ENCODE results near the gene MAGEA6. TPM values are rescaled to one million over a fixed set of nuclear protein-coding genes. Genes with fewer than 3 reads are reported as not detected.

MAGEA6 gene
- total RNA-seq, 1 donor from 2014 or later, result 0.70 TPM

GRCh38 chrX:152733261-152733975 lies 36.1 kb downstream of the MAGEA6 start, which contains the start of the genes CSAG1 and MAGEA12:
Gene CSAG1, minus strand, starts transcription at chrX:152733721. Its CDS starts 1,261 bp downstream, at chrX:152732460.
Gene MAGEA12, plus strand, starts transcription at chrX:152733757. Its CDS starts 2,405 bp downstream, at chrX:152736162.
- H4K20me1 ChIP-seq (ENCODE audit: insufficient read depth, low read length), result no peaks in the 10 kb centered on the region
- Mint-ChIP-seq H3K4me3 (ENCODE audit: unreplicated experiment) (no peak within 1 kb of the TSS), H3K27me3 (ENCODE audit: low read depth, unreplicated experiment) (no peaks in the 10 kb centered on the region), H3K4me1 (ENCODE audit: low read depth, unreplicated experiment) (no peaks in the 10 kb centered on the region), H3K27ac (ENCODE audit: unreplicated experiment) (no peak within 1 kb of the TSS), H3K36me3 (ENCODE audit: low read depth, unreplicated experiment) (no peaks in the 10 kb centered on the region), H3K9me3 (ENCODE audit: unreplicated experiment) (no peaks in the 10 kb centered on the region)
- H3K36me3 ChIP-seq (ENCODE audit: insufficient read depth, low read length), result no peaks in the 10 kb centered on the region
- H2AFZ ChIP-seq (ENCODE audit: low read depth, low read length), result no peak within 1 kb of the TSS
- FAIRE-seq, result no peak
- no peak for DNase-seq (ENCODE audit: low read depth)
- no peak within 1 kb of the TSS for H3K4me2 ChIP-seq (ENCODE audit: low read length)
- no peak within 1 kb of the TSS for H3K27ac ChIP-seq (ENCODE audit: low read depth, low read length)
- TF ChIP-seq, protein P1, sequence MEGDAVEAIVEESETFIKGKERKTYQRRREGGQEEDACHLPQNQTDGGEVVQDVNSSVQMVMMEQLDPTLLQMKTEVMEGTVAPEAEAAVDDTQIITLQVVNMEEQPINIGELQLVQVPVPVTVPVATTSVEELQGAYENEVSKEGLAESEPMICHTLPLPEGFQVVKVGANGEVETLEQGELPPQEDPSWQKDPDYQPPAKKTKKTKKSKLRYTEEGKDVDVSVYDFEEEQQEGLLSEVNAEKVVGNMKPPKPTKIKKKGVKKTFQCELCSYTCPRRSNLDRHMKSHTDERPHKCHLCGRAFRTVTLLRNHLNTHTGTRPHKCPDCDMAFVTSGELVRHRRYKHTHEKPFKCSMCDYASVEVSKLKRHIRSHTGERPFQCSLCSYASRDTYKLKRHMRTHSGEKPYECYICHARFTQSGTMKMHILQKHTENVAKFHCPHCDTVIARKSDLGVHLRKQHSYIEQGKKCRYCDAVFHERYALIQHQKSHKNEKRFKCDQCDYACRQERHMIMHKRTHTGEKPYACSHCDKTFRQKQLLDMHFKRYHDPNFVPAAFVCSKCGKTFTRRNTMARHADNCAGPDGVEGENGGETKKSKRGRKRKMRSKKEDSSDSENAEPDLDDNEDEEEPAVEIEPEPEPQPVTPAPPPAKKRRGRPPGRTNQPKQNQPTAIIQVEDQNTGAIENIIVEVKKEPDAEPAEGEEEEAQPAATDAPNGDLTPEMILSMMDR (IDR thresholded peaks at IDR 0.05; ENCODE audit: insufficient read depth, low read depth, low read length), result no peak
- TF ChIP-seq EZH2 (IDR thresholded peaks at IDR 0.05; ENCODE audit: insufficient read depth, low read length), result no peak
- no peaks in the 10 kb centered on the region for H3K9me3 ChIP-seq (ENCODE audit: insufficient read depth, low read depth, low read length)
- no peak within 1 kb of the TSS for H3K4me3 ChIP-seq (ENCODE audit: insufficient read depth, low read depth, low read length)
- H3K79me2 ChIP-seq (ENCODE audit: insufficient read depth, low read length), result no peaks in the 10 kb centered on the region
- H3K27me3 ChIP-seq (ENCODE audit: insufficient read depth, low read length), result no peaks in the 10 kb centered on the region
- H3K9ac ChIP-seq (ENCODE audit: low read length), result no peak within 1 kb of the TSS
- no peaks in the 10 kb centered on the region for H3K4me1 ChIP-seq (ENCODE audit: insufficient read depth, low read length)

GRCh38 chrX:152725409-152725808 lies 44.1 kb downstream of the MAGEA6 start:
- H3K36me3 Mint-ChIP-seq (ENCODE audit: low read depth, unreplicated experiment), result no peaks in the 10 kb centered on the region
- Histone ChIP-seq H3K4me3 (ENCODE audit: insufficient read depth, low read depth, low read length) (no peak overlapping the region), H4K20me1 (ENCODE audit: insufficient read depth, low read length) (no peaks in the 10 kb centered on the region), H3K9me3 (ENCODE audit: insufficient read depth, low read depth, low read length) (no peaks in the 10 kb centered on the region), H3K79me2 (ENCODE audit: insufficient read depth, low read length) (no peaks in the 10 kb centered on the region), H3K4me2 (ENCODE audit: low read length) (no peak overlapping the region), H3K4me1 (ENCODE audit: insufficient read depth, low read length) (no peaks in the 10 kb centered on the region), H2AFZ (ENCODE audit: low read depth, low read length) (no peak overlapping the region), H3K27ac (ENCODE audit: low read depth, low read length) (no peak overlapping the region), H3K36me3 (ENCODE audit: insufficient read depth, low read length) (no peaks in the 10 kb centered on the region), H3K27me3 (ENCODE audit: insufficient read depth, low read length) (no peaks in the 10 kb centered on the region), H3K9ac (ENCODE audit: low read length) (no peak overlapping the region)
- no peak for FAIRE-seq
- no peak overlapping the region for H3K27ac Mint-ChIP-seq (ENCODE audit: unreplicated experiment)
- H3K27me3 Mint-ChIP-seq (ENCODE audit: low read depth, unreplicated experiment), result no peaks in the 10 kb centered on the region
- no peak for DNase-seq (ENCODE audit: low read depth)
- TF ChIP-seq, protein P1 (IDR thresholded peaks at IDR 0.05; ENCODE audit: insufficient read depth, low read depth, low read length), result no peak
- TF ChIP-seq EZH2 (IDR thresholded peaks at IDR 0.05; ENCODE audit: insufficient read depth, low read length), result no peak
- H3K4me1 Mint-ChIP-seq (ENCODE audit: low read depth, unreplicated experiment), result no peaks in the 10 kb centered on the region
- H3K4me3 Mint-ChIP-seq (ENCODE audit: unreplicated experiment), result no peak overlapping the region
- no peaks in the 10 kb centered on the region for H3K9me3 Mint-ChIP-seq (ENCODE audit: unreplicated experiment)

Other genes starting within 250 kb of the MAGEA6 start
- gene GABRQ, start 131.8 kb downstream of the MAGEA6 start, total RNA-seq, result 0.41 and 0.43 TPM in 2 replicates
- 0.36 and 0.58 TPM in 2 replicates for gene MAGEA3, start 70.9 kb downstream of the MAGEA6 start, total RNA-seq
- gene CSAG2, start 60.4 kb downstream of the MAGEA6 start, total RNA-seq, result not detected in 2 replicates
- gene MAGEA2B, start 55.1 kb downstream of the MAGEA6 start, total RNA-seq, result 1.2 and 2.9 TPM in 2 replicates
- 0.75 and 1.2 TPM in 2 replicates for gene CSAG1, start 36.0 kb downstream of the MAGEA6 start, total RNA-seq
- 0.62 and 0.98 TPM in 2 replicates for gene MAGEA12, start 35.9 kb downstream of the MAGEA6 start, total RNA-seq
- gene MAGEA2, start 15.8 kb downstream of the MAGEA6 start, total RNA-seq, result 6.1 and 7.1 TPM in 2 replicates
- gene CSAG3, start 10.5 kb downstream of the MAGEA6 start, total RNA-seq, result 6.4 and 6.6 TPM in 2 replicates
- gene CETN2, start 61.1 kb upstream of the MAGEA6 start, total RNA-seq, result 31.8 and 38.0 TPM in 2 replicates
- 25.5 and 34.2 TPM in 2 replicates for gene NSDHL, start 61.4 kb upstream of the MAGEA6 start, total RNA-seq
- 7.8 and 16.2 TPM in 2 replicates for gene ZNF185, start 128.4 kb upstream of the MAGEA6 start, total RNA-seq
- gene PNMA5, start 224.4 kb upstream of the MAGEA6 start, total RNA-seq, result not detected in 2 replicates